HepG2 (cell line): Measurements from ENCODE around the gene FKBP9.
"Not testable (repeated sequence)": the region's sequence is repeated elsewhere in the genome, so short reads cannot be mapped to it uniquely, and the experiment has no call there.

ENCODE experiments used
- EP300 ChIP-seq, 3 experiments: sonication (generic) in 1 of 3; formaldehyde crosslinking in 1 of 3; IDR thresholded peaks; 2 replicates each; pipeline versions ENCODE4 v1.5.1 to v1.6.1; 2011 to 2020; ENCODE audit warnings: low read depth in 2 of 3, low read length in 2 of 3, borderline replicate concordance in 1 of 3, improper control_type of control experiment in 1 of 3, mild to moderate bottlenecking in 1 of 3, missing genetic modification reagents in 1 of 3, moderate library complexity in 1 of 3
- HMG20B ChIP-seq: conservative IDR thresholded peaks from 2 replicates; pipeline ENCODE4 v1.6.1; 2016; ENCODE audit warnings: missing genetic modification reagents, missing compliant biosample characterization

GRCh38 chr7:32971967-32972366, 14.7 kb downstream of the FKBP9 start:
- not testable (repeated sequence) for TF ChIP-seq EP300 (IDR thresholded peaks at IDR 0.05; ENCODE audit: low read depth in 2 of 2, low read length in 2 of 2); EP300 (CRISPR knock-in tag; IDR thresholded peaks at IDR 0.05; ENCODE audit: borderline replicate concordance); HMG20B (CRISPR knock-in tag)
